ENCODE measurements around the gene TAS2R1.
A peak's percentile ranks its signal among the peaks of the same experiment; 100 is the strongest.

The TAS2R1 gene

GRCh38 chr5:9655641-9656040 is 25.5 kb upstream of the TAS2R1 start:
- H3K4me3 ChIP-seq (ENCODE audit: low read length): no peak overlapping the region
- no peak for TF ChIP-seq CTCF (conservative IDR thresholded peaks at IDR 0.05; ENCODE audit: low read depth, low read length)
- DNase-seq (ENCODE audit: low read depth): no peak

- no peak for DNase-seq (ENCODE audit: low read depth)
- no peak for TF ChIP-seq CTCF (conservative IDR thresholded peaks at IDR 0.05; ENCODE audit: low read depth, low read length)
- no peak overlapping the region for H3K4me3 ChIP-seq (ENCODE audit: low read length)
Measured at GRCh38 chr5:9654886-9655285, 24.7 kb upstream of the TAS2R1 start.

DNA sequence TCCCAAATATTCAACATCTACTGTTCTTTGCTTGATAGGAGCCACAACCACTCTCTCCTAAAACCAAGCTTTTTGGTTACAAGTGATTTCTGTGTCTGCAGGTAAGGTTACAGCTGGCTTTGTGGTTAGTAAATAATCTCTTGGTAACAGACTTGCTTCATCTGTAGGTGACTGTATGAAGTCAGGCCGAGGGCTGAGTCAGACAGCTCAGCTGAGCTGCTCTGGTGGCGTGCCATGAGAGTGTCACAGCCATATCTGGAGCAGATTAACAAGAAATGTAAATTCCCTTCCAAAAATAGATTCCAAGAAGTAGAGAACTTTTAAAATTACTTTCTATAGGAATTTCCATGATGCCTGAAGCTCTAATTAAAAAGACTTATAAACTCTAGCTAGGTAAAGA is 23.7 kb upstream of the TAS2R1 start:
- DNase-seq (ENCODE audit: low read depth): peak; percentile 95
- H3K4me3 ChIP-seq (ENCODE audit: low read length): no peak overlapping the region
- no peak for TF ChIP-seq CTCF (conservative IDR thresholded peaks at IDR 0.05; ENCODE audit: low read depth, low read length)

- no peak for DNase-seq (ENCODE audit: low read depth)
- no peak overlapping the region for H3K4me3 ChIP-seq (ENCODE audit: low read length)
- TF ChIP-seq CTCF (conservative IDR thresholded peaks at IDR 0.05; ENCODE audit: low read depth, low read length): no peak
Measured at GRCh38 chr5:9653061-9653460, 22.9 kb upstream of the TAS2R1 start.

DNA sequence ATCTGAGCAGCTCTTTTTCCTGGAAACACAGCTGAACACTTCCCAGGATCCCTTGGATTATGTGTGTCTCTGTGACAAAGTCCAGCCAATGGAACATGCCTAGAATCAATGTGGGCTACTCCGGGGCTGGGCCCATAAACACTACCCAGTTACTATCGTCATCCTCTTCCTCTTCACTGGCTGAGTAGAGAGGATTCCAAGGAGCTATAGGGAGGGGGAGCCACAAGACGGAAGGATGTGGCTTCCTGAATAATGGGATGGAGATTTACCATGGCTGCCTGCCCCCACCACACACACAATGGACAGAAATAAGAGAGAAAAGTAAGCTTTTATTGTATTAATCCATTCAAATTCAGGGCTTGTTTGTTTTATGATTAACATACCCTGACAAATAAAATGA is 22.1 kb upstream of the TAS2R1 start:
- no peak overlapping the region for H3K4me3 ChIP-seq (ENCODE audit: low read length)
- TF ChIP-seq CTCF (conservative IDR thresholded peaks at IDR 0.05; ENCODE audit: low read depth, low read length): no peak
- no peak for DNase-seq (ENCODE audit: low read depth)

- H3K4me3 ChIP-seq (ENCODE audit: low read length): no peak overlapping the region
- no peak for DNase-seq (ENCODE audit: low read depth)
- no peak for TF ChIP-seq CTCF (conservative IDR thresholded peaks at IDR 0.05; ENCODE audit: low read depth, low read length)
Measured at GRCh38 chr5:9646843-9647242, 16.7 kb upstream of the TAS2R1 start.

- H3K4me3 ChIP-seq (ENCODE audit: low read length): no peak overlapping the region
- DNase-seq (ENCODE audit: low read depth): no peak
- TF ChIP-seq CTCF (conservative IDR thresholded peaks at IDR 0.05; ENCODE audit: low read depth, low read length): no peak
Measured at GRCh38 chr5:9644630-9645029, 14.5 kb upstream of the TAS2R1 start.

Data from retinal pigment epithelial cell (primary cell).